Activated CD4-positive, alpha-beta T cell treated with anti-CD3 and anti-CD28 coated beads, Interleukin-10, Interleukin-2, amounts not matched to agents 100 ng/mL and 50 ng/mL, durations not matched to agents 16 hours and 8 hours (primary cell): Measurements from ENCODE around the gene RALGAPA1.
"Not testable (repeated sequence)": the region's sequence is repeated elsewhere in the genome, so short reads cannot be mapped to it uniquely, and the experiment has no call there.

Experiments
- DNase-seq: peaks from one replicate; pipeline ENCODE4 v3.0.0-alpha.2; 2020

The RALGAPA1 gene

GRCh38 chr14:35761922-35762321, 47.2 kb downstream of the RALGAPA1 start:
- DNase-seq, result no peak

GRCh38 chr14:35760143-35760542, 49.0 kb downstream of the RALGAPA1 start:
- no peak for DNase-seq

- no peak for DNase-seq
Observed at GRCh38 chr14:35758523-35759129, 50.5 kb downstream of the RALGAPA1 start.

GRCh38 chr14:35754671-35755070, 54.4 kb downstream of the RALGAPA1 start:
- no peak for DNase-seq

- no peak for DNase-seq
Observed at GRCh38 chr14:35752380-35752779, 56.7 kb downstream of the RALGAPA1 start.

- no peak for DNase-seq
Observed at GRCh38 chr14:35750202-35750904, 58.7 kb downstream of the RALGAPA1 start.

GRCh38 chr14:35747379-35747778, 61.7 kb downstream of the RALGAPA1 start:
- no peak for DNase-seq

GRCh38 chr14:35742442-35742841, 66.7 kb downstream of the RALGAPA1 start:
- DNase-seq, result peak; percentile 65

GRCh38 chr14:35742032-35742371, 67.1 kb downstream of the RALGAPA1 start:
- no peak for DNase-seq

- peak; percentile 46 for DNase-seq
Observed at GRCh38 chr14:35741345-35742031, 67.6 kb downstream of the RALGAPA1 start.

GRCh38 chr14:35740215-35740614, 68.9 kb downstream of the RALGAPA1 start:
- no peak for DNase-seq

GRCh38 chr14:35735163-35735562, 73.9 kb downstream of the RALGAPA1 start:
- not testable (repeated sequence) for DNase-seq

- DNase-seq, result not testable (repeated sequence)
Observed at GRCh38 chr14:35733510-35733909, 75.6 kb downstream of the RALGAPA1 start.

- no peak for DNase-seq
Observed at GRCh38 chr14:35730871-35731270, 78.2 kb downstream of the RALGAPA1 start.

- DNase-seq, result no peak
Observed at GRCh38 chr14:35727764-35728163, 81.3 kb downstream of the RALGAPA1 start.

GRCh38 chr14:35725930-35726329, 83.2 kb downstream of the RALGAPA1 start:
- DNase-seq, result no peak

GRCh38 chr14:35715079-35715478, 94.0 kb downstream of the RALGAPA1 start:
- no peak for DNase-seq

- DNase-seq, result no peak
Observed at GRCh38 chr14:35712466-35712865, 96.6 kb downstream of the RALGAPA1 start.

GRCh38 chr14:35708062-35708461, 101.0 kb downstream of the RALGAPA1 start:
- DNase-seq, result no peak

- DNase-seq, result no peak
Observed at GRCh38 chr14:35705636-35706035, 103.5 kb downstream of the RALGAPA1 start.

- DNase-seq, result no peak
Observed at GRCh38 chr14:35704793-35705493, 104.2 kb downstream of the RALGAPA1 start.

- no peak for DNase-seq
Observed at GRCh38 chr14:35701531-35701930, 107.6 kb downstream of the RALGAPA1 start.

- DNase-seq, result no peak
Observed at GRCh38 chr14:35699791-35700444, 109.2 kb downstream of the RALGAPA1 start.
